SK-N-SH (cell line): Measurements from ENCODE around the gene CAP2. TPM values are rescaled to one million over a fixed set of nuclear protein-coding genes. Genes with fewer than 3 reads are reported as not detected.
A peak's percentile ranks its signal among the peaks of the same experiment; 100 is the strongest.

ENCODE experiments used
- CTCF ChIA-PET: fragments of 300-600, 350-600 bp; formaldehyde crosslinking; extraction: SDS; loops from one replicate; lab custom pipeline; 2021; lab: Yijun Ruan, JAX
- POLR2A ChIA-PET: fragments of 350-600 bp; sonication (Branson Sonifier 250); formaldehyde crosslinking; extraction: SDS; loops from one replicate; lab custom pipeline; 2020; ENCODE audit warnings: antibody characterized with exemption, inconsistent platforms; lab: Yijun Ruan, JAX
- DNase-seq: peaks from one replicate; pipeline ENCODE4 v3.0.0; 2012
- H2AFZ ChIP-seq: fragments of 200-600 bp; sonication (generic); 2 replicates; pipeline ENCODE4 v1.8.1; 2016; ENCODE audit warnings: antibody characterized with exemption, mild to moderate bottlenecking, low read depth
- H3F3A ChIP-seq: fragments of 200-600 bp; sonication (generic); replicated peaks from 2 replicates; pipeline ENCODE3; 2016; ENCODE audit warnings: antibody characterized with exemption, mild to moderate bottlenecking; ENCODE audit not compliant: insufficient read depth
- H3K27ac ChIP-seq, 2 experiments: fragments of 200-500 bp in 1 of 2; fragments of 200-600 bp in 1 of 2; sonication (Bioruptor generic) in 1 of 2; sonication (generic), shearing (Covaris generic) in 1 of 2; 2 replicates each; pipeline versions ENCODE4 v1.5.1 to v1.6.1; 2014 to 2016; ENCODE audit warnings: low read depth in 2 of 2, inconsistent platforms in 1 of 2, low read length in 1 of 2, mild to moderate bottlenecking in 1 of 2, mixed read lengths in 1 of 2
- H3K27me3 ChIP-seq: fragments of 200-600 bp; sonication (generic), shearing (Covaris generic); 2 replicates; pipeline ENCODE4 v1.6.1; 2016; ENCODE audit warnings: mixed run types; ENCODE audit not compliant: insufficient read depth
- H3K36me3 ChIP-seq, 2 experiments: fragments of 200-500 bp in 1 of 2; fragments of 200-600 bp in 1 of 2; sonication (Bioruptor generic) in 1 of 2; sonication (generic) in 1 of 2; replicated peaks in 1 of 2; 2 replicates each; pipeline versions ENCODE3 to v1.5.1; 2014 to 2016; ENCODE audit warnings: low read length in 1 of 2, mild to moderate bottlenecking in 1 of 2; ENCODE audit not compliant: insufficient read depth in 2 of 2, control insufficient read depth in 1 of 2
- H3K4me1 ChIP-seq, 2 experiments: fragments of 200-500 bp in 1 of 2; fragments of 200-600 bp in 1 of 2; sonication (Bioruptor generic) in 1 of 2; sonication (generic), shearing (Covaris generic) in 1 of 2; 2 replicates each; pipeline versions ENCODE4 v1.5.1 to v1.6.1; 2014 to 2016; ENCODE audit warnings: low read depth in 1 of 2, low read length in 1 of 2, mixed run types in 1 of 2; ENCODE audit not compliant: insufficient read depth in 2 of 2, control insufficient read depth in 1 of 2
- H3K4me2 ChIP-seq: fragments of 200-600 bp; sonication (generic), shearing (Covaris generic); 2 replicates; pipeline ENCODE4 v1.6.1; 2017; ENCODE audit warnings: mixed run types
- H3K4me3 ChIP-seq, 2 experiments: fragments of 200-500 bp in 1 of 2; fragments of 200-600 bp in 1 of 2; sonication (Bioruptor generic) in 1 of 2; sonication (generic), shearing (Covaris generic) in 1 of 2; 2 replicates each; pipeline versions ENCODE4 v1.5.1 to v1.8.1; 2014 to 2016; ENCODE audit warnings: low read depth in 2 of 2, inconsistent platforms in 1 of 2, low read length in 1 of 2, mild to moderate bottlenecking in 1 of 2, mixed read lengths in 1 of 2, moderate library complexity in 1 of 2
- H3K79me2 ChIP-seq: fragments of 200-600 bp; sonication (generic); 2 replicates; pipeline ENCODE4 v1.8.1; 2017; ENCODE audit warnings: mild to moderate bottlenecking; ENCODE audit not compliant: insufficient read depth
- H3K9ac ChIP-seq: fragments of 200-600 bp; sonication (generic); 2 replicates; pipeline ENCODE4 v1.6.1; 2017; ENCODE audit warnings: mixed run types
- H3K9me2 ChIP-seq: fragments of 200-600 bp; sonication (generic); 2 replicates; pipeline ENCODE4 v1.6.1; 2017; ENCODE audit warnings: mixed run types
- H3K9me3 ChIP-seq: fragments of 200-600 bp; sonication (generic); 2 replicates; pipeline ENCODE4 v1.6.1; 2017; ENCODE audit warnings: mixed run types, mild to moderate bottlenecking, moderate library complexity
- H4K20me1 ChIP-seq: fragments of 200-600 bp; sonication (generic); 2 replicates; pipeline ENCODE4 v1.6.1; 2017; ENCODE audit warnings: mild to moderate bottlenecking, mixed run types; ENCODE audit not compliant: insufficient read depth
- ELF1 ChIP-seq: IDR thresholded peaks from 2 replicates; pipeline ENCODE4 v1.4.0; 2012
- FOSL2 ChIP-seq: IDR thresholded peaks from 2 replicates; pipeline ENCODE4 v1.4.0; 2012; ENCODE audit warnings: low read depth, mild to moderate bottlenecking, moderate library complexity, borderline replicate concordance
- GATA2 ChIP-seq: sonication (generic); formaldehyde crosslinking; IDR thresholded peaks from 2 replicates; pipeline ENCODE4 v1.5.0; 2020; ENCODE audit warnings: mild to moderate bottlenecking, missing genetic modification reagents
- JUND ChIP-seq: IDR thresholded peaks from 2 replicates; pipeline ENCODE4 v1.4.0; 2012
- NFIC ChIP-seq: IDR thresholded peaks from 2 replicates; pipeline ENCODE4 v1.4.0; 2012; ENCODE audit warnings: borderline replicate concordance
- POLR2AphosphoS5 ChIP-seq: IDR thresholded peaks from 2 replicates; pipeline ENCODE4 v1.6.1; 2012; ENCODE audit warnings: low read depth, low read length
- RAD21 ChIP-seq: IDR thresholded peaks from 2 replicates; pipeline ENCODE4 v1.6.1; 2012; ENCODE audit warnings: mild to moderate bottlenecking, low read length
- SMC3 ChIP-seq: IDR thresholded peaks from 2 replicates; pipeline ENCODE4 v1.6.1; 2012; ENCODE audit warnings: low read depth, low read length, improper control_type of control experiment
- TCF12 ChIP-seq: IDR thresholded peaks from 2 replicates; pipeline ENCODE4 v1.4.0; 2012
- TEAD4 ChIP-seq: IDR thresholded peaks from 2 replicates; pipeline ENCODE4 v1.4.0; 2012; ENCODE audit warnings: mild to moderate bottlenecking, borderline replicate concordance; ENCODE audit not compliant: insufficient read depth
- WGBS: methylation state at CpG from one replicate; pipeline ENCODE4 v1.1.6; 2017; ENCODE audit warnings: low lambda C conversion rate; 5-methylcytosine and 5-hydroxymethylcytosine counted together
- polyA plus RNA-seq, 3 experiments: library from polyadenylated mRNA; depleted of rRNA; stranded (reverse); fragments of >200 nt; gene quantifications; 2 replicates each; pipeline ENCODE4 v1.2.3, GENCODE V29; 2012
- TF ChIP-seq, protein P1 (sequence below): IDR thresholded peaks from 2 replicates; pipeline ENCODE4; 2012

The CAP2 gene
- polyA plus RNA-seq, 1 of the 3 experiments (the other 2 are of a cell fraction), result 8.5 TPM

GRCh38 chr6:17417817-17418216 is 24.4 kb downstream of the CAP2 start:
- CTCF ChIA-PET, result interaction anchor here (1.0 kb wide), 1 partner anchor 261 kb away, joined by 3 read pairs; no protein-coding TSS in a partner anchor
- Histone ChIP-seq H3K27me3 (no peaks in the 10 kb centered on the region), H3K79me2 (peaks cover 59% of the 10 kb centered on the region), H3K4me1 (peaks cover 0 to 28% of the 10 kb centered on the region in 2 experiments; a peak in 3 of 4 replicates), H4K20me1 (no peaks in the 10 kb centered on the region), H3K4me3 (0 out of 4 replicates have a peak overlapping the region, but pooled peaks of 1 of the 2 experiments have one; percentile 23), H3F3A (peaks cover 33% of the 10 kb centered on the region), H3K36me3 (peaks cover 0 to under 1% of the 10 kb centered on the region in 2 experiments), H3K9me2 (no peaks in the 10 kb centered on the region), H3K4me2 (peak overlapping the region; percentile 77), H3K9me3 (no peaks in the 10 kb centered on the region), H3K9ac (peak overlapping the region; percentile 77; the same call in 1 of the 2 replicates), H3K27ac (peak overlapping the region; percentile 72 to 95; a peak in 3 of 4 replicates), H2AFZ (peak overlapping the region; percentile 78)
- WGBS, result 43% methylated on average over 4 of the region's 4 CpGs
- peak; percentile 16 for DNase-seq
- POLR2A ChIA-PET, result no interaction called here
- TF ChIP-seq TEAD4 (peak; percentile 45; the same call in 1 of the 2 replicates), ELF1 (peak; percentile 24; the same call in 1 of the 2 replicates), JUND (no peak), NFIC (0 out of 2 replicates have a peak, but pooled peaks have one; percentile 26), FOSL2 (peak; percentile 50)
- TF ChIP-seq, protein P1, sequence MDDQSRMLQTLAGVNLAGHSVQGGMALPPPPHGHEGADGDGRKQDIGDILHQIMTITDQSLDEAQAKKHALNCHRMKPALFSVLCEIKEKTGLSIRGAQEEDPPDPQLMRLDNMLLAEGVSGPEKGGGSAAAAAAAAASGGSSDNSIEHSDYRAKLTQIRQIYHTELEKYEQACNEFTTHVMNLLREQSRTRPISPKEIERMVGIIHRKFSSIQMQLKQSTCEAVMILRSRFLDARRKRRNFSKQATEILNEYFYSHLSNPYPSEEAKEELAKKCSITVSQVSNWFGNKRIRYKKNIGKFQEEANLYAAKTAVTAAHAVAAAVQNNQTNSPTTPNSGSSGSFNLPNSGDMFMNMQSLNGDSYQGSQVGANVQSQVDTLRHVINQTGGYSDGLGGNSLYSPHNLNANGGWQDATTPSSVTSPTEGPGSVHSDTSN, result peak; percentile 16; the same call in 1 of the 2 replicates

DNA sequence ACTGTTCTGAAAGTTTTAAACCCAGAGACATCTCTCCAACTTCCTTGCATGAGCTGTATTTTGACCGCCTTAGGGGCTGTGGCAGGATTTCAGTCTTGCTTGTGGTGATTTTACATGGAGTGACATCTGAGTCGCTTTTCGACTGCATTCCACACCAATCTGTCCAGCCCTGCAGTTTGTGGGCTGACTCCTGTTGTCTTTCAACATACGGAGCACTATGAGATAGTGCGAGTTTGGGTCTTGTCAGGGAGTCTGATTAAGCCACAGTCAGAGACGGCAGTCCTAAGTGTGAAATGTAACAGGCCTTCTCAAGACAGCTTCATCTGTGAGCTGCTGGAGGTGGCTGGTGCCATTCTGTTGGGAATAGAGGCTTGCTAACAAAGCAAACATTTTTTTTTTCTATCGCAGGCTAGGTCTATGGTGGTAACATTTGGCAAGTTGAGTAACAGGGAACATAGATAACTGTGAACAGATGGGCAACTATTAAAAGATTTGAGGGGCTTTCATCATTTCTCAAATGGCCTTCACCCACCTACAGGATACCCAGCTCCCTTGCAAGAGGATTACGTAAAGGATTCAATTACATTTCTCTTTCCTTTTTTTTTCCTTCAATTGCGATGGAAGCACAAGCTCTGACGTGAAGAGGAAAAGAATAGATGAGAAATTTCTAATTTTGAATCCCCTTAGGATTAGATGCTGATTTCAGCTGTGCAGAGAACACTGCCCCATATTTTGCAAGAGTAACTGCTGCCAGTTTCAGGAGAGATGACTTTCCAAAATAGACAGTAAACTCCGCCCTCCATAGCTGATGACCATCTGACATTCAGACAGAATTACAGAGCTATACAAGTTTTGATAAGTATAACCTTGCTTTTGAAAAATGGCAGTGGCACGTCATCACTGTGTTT is 25.1 kb downstream of the CAP2 start:
- Histone ChIP-seq H2AFZ (peak overlapping the region; percentile 78), H3K9me3 (no peaks in the 10 kb centered on the region), H3K27ac (peak overlapping the region; percentile 72 to 95; a peak in 3 of 4 replicates), H4K20me1 (no peaks in the 10 kb centered on the region), H3K9ac (peak overlapping the region; percentile 77; the same call in 1 of the 2 replicates), H3K79me2 (peaks cover 59% of the 10 kb centered on the region), H3K4me1 (peaks cover 0 to 28% of the 10 kb centered on the region in 2 experiments; a peak in 3 of 4 replicates), H3K36me3 (peaks cover 0 to 4% of the 10 kb centered on the region in 2 experiments), H3K4me2 (peak overlapping the region; percentile 77), H3K4me3 (peak overlapping the region in 1 of 2 experiments; percentile 23; a peak in 1 of 4 replicates), H3K9me2 (no peaks in the 10 kb centered on the region), H3K27me3 (no peaks in the 10 kb centered on the region), H3F3A (peaks cover 29% of the 10 kb centered on the region)
- ChIA-PET CTCF (interaction anchor here (1.0 kb wide), 1 partner anchor 262 kb away, joined by 3 read pairs; no protein-coding TSS in a partner anchor), POLR2A (no interaction called here)
- WGBS, result 54% methylated on average over 12 of the region's 12 CpGs
- TF ChIP-seq POLR2AphosphoS5 (no peak), RAD21 (no peak), GATA2 (no peak), SMC3 (no peak), TCF12 (no peak), JUND (no peak)
- DNase-seq, result no peak
